Stimulated activated effector memory CD8-positive, alpha-beta T cell treated with anti-CD3 and anti-CD28 coated beads, Interleukin-12 subunit alpha, Interleukin-12 subunit beta, amount 100 ng/mL, for 72 hours (primary cell): ENCODE results near the gene C10orf143.
A peak's percentile ranks its signal among the peaks of the same experiment; 100 is the strongest.

Experiments
- ATAC-seq: fragments of 150-1000 bp; cut with Tn5 transposase; 2 replicates; pipeline ENCODE4 v1.10.0; 2021
- DNase-seq, 2 donors: peaks; one replicate each; pipeline ENCODE4 v3.0.0; 2021 to 2022; ENCODE audit warnings: low spot score in 2 of 2
- H3K27ac Mint-ChIP-seq: one replicate; pipeline ENCODE4 v1.8.0; 2022; ENCODE audit warnings: mild to moderate bottlenecking, mixed read lengths
- H3K36me3 Mint-ChIP-seq: one replicate; pipeline ENCODE4 v1.8.0; 2022; ENCODE audit warnings: mild to moderate bottlenecking, mixed read lengths
- H3K4me1 Mint-ChIP-seq: one replicate; pipeline ENCODE4 v1.8.0; 2022; ENCODE audit warnings: mixed read lengths
- H3K4me3 Mint-ChIP-seq: one replicate; pipeline ENCODE4 v1.8.0; 2022; ENCODE audit warnings: mild to moderate bottlenecking, mixed read lengths
- H3K9me3 Mint-ChIP-seq: one replicate; pipeline ENCODE4 v1.8.0; 2022; ENCODE audit warnings: mixed read lengths

C10orf143 gene

GRCh38 chr10:130079614-130080460, 30.8 kb downstream of the C10orf143 start:
- Mint-ChIP-seq H3K4me1 (no peaks in the 10 kb centered on the region), H3K9me3 (no peaks in the 10 kb centered on the region), H3K36me3 (no peaks in the 10 kb centered on the region), H3K4me3 (no peak overlapping the region), H3K27ac (no peak overlapping the region)
- ATAC-seq (no peak), DNase-seq (no peak)

GRCh38 chr10:130078120-130078519, 32.5 kb downstream of the C10orf143 start:
- no peak overlapping the region for H3K27ac Mint-ChIP-seq
- ATAC-seq (no peak), DNase-seq (no peak)
- no peaks in the 10 kb centered on the region for H3K36me3 Mint-ChIP-seq
- no peak overlapping the region for H3K4me3 Mint-ChIP-seq
- no peaks in the 10 kb centered on the region for H3K9me3 Mint-ChIP-seq
- H3K4me1 Mint-ChIP-seq: no peaks in the 10 kb centered on the region

- no peak for ATAC-seq
- no peak overlapping the region for H3K4me3 Mint-ChIP-seq
- no peak for DNase-seq
- H3K27ac Mint-ChIP-seq: no peak overlapping the region
- H3K4me1 Mint-ChIP-seq: no peaks in the 10 kb centered on the region
- peaks cover 4% of the 10 kb centered on the region for H3K9me3 Mint-ChIP-seq
- H3K36me3 Mint-ChIP-seq: no peaks in the 10 kb centered on the region
Observed at GRCh38 chr10:130076681-130077080, 33.9 kb downstream of the C10orf143 start.

GRCh38 chr10:130074639-130075038, 36.0 kb downstream of the C10orf143 start:
- no peak for ATAC-seq
- no peaks in the 10 kb centered on the region for H3K4me1 Mint-ChIP-seq
- no peaks in the 10 kb centered on the region for H3K36me3 Mint-ChIP-seq
- no peak for DNase-seq
- no peak overlapping the region for H3K27ac Mint-ChIP-seq
- no peak overlapping the region for H3K4me3 Mint-ChIP-seq
- peaks cover 4% of the 10 kb centered on the region for H3K9me3 Mint-ChIP-seq

GRCh38 chr10:130073912-130074311, 36.7 kb downstream of the C10orf143 start:
- Mint-ChIP-seq H3K4me3 (no peak overlapping the region), H3K4me1 (no peaks in the 10 kb centered on the region), H3K9me3 (peaks cover 4% of the 10 kb centered on the region), H3K36me3 (no peaks in the 10 kb centered on the region), H3K27ac (no peak overlapping the region)
- ATAC-seq (no peak), DNase-seq (no peak)

GRCh38 chr10:130072247-130072646, 38.4 kb downstream of the C10orf143 start:
- no peak overlapping the region for H3K4me3 Mint-ChIP-seq
- no peak overlapping the region for H3K27ac Mint-ChIP-seq
- H3K9me3 Mint-ChIP-seq: peaks cover 4% of the 10 kb centered on the region
- no peak for DNase-seq
- H3K36me3 Mint-ChIP-seq: no peaks in the 10 kb centered on the region
- ATAC-seq: no peak
- peaks cover 6% of the 10 kb centered on the region for H3K4me1 Mint-ChIP-seq

- H3K27ac Mint-ChIP-seq: peak overlapping the region; percentile 46
- peaks cover 4% of the 10 kb centered on the region for H3K9me3 Mint-ChIP-seq
- no peak for ATAC-seq
- H3K36me3 Mint-ChIP-seq: no peaks in the 10 kb centered on the region
- H3K4me1 Mint-ChIP-seq: peaks cover 6% of the 10 kb centered on the region
- no peak for DNase-seq
- no peak overlapping the region for H3K4me3 Mint-ChIP-seq
Observed at GRCh38 chr10:130067893-130068292, 42.7 kb downstream of the C10orf143 start.

- Mint-ChIP-seq H3K36me3 (no peaks in the 10 kb centered on the region), H3K4me3 (no peak overlapping the region), H3K9me3 (no peaks in the 10 kb centered on the region), H3K27ac (no peak overlapping the region), H3K4me1 (peaks cover 6% of the 10 kb centered on the region)
- DNase-seq (no peak), ATAC-seq (no peak)
Observed at GRCh38 chr10:130066743-130067142, 43.9 kb downstream of the C10orf143 start.

GRCh38 chr10:130065251-130065650, 45.4 kb downstream of the C10orf143 start:
- Mint-ChIP-seq H3K9me3 (no peaks in the 10 kb centered on the region), H3K4me1 (peaks cover 6% of the 10 kb centered on the region), H3K27ac (peak overlapping the region; percentile 41), H3K4me3 (no peak overlapping the region), H3K36me3 (no peaks in the 10 kb centered on the region)
- ATAC-seq (no peak), DNase-seq (no peak)

GRCh38 chr10:130064783-130065182, 45.8 kb downstream of the C10orf143 start:
- Mint-ChIP-seq H3K27ac (peak overlapping the region; percentile 41), H3K4me1 (peaks cover 6% of the 10 kb centered on the region)

GRCh38 chr10:130062976-130063375, 47.7 kb downstream of the C10orf143 start:
- Mint-ChIP-seq H3K36me3 (no peaks in the 10 kb centered on the region), H3K4me3 (no peak overlapping the region), H3K4me1 (peaks cover 6% of the 10 kb centered on the region), H3K9me3 (no peaks in the 10 kb centered on the region), H3K27ac (no peak overlapping the region)
- no peak for ATAC-seq
- no peak for DNase-seq

More at GRCh38 chr10:130064783-130065182, 45.8 kb downstream of the C10orf143 start:
- Mint-ChIP-seq H3K9me3 (no peaks in the 10 kb centered on the region), H3K36me3 (no peaks in the 10 kb centered on the region), H3K4me3 (no peak overlapping the region)
- ATAC-seq (no peak), DNase-seq (peak in 1 of 2 donors; percentile 18)

GRCh38 chr10:130062201-130062600, 48.4 kb downstream of the C10orf143 start:
- Mint-ChIP-seq H3K9me3 (no peaks in the 10 kb centered on the region), H3K36me3 (no peaks in the 10 kb centered on the region), H3K4me3 (no peak overlapping the region), H3K27ac (no peak overlapping the region), H3K4me1 (no peaks in the 10 kb centered on the region)
- ATAC-seq (no peak), DNase-seq (no peak)

- no peak overlapping the region for H3K4me3 Mint-ChIP-seq
- H3K36me3 Mint-ChIP-seq: no peaks in the 10 kb centered on the region
- ATAC-seq: no peak
- DNase-seq: no peak
- H3K9me3 Mint-ChIP-seq: no peaks in the 10 kb centered on the region
- no peaks in the 10 kb centered on the region for H3K4me1 Mint-ChIP-seq
- H3K27ac Mint-ChIP-seq: no peak overlapping the region
Observed at GRCh38 chr10:130061760-130062159, 48.9 kb downstream of the C10orf143 start.

GRCh38 chr10:130054021-130054420, 56.6 kb downstream of the C10orf143 start:
- H3K36me3 Mint-ChIP-seq: no peaks in the 10 kb centered on the region
- no peak for DNase-seq
- no peak for ATAC-seq
- no peak overlapping the region for H3K27ac Mint-ChIP-seq
- no peak overlapping the region for H3K4me3 Mint-ChIP-seq
- no peaks in the 10 kb centered on the region for H3K4me1 Mint-ChIP-seq
- H3K9me3 Mint-ChIP-seq: no peaks in the 10 kb centered on the region

- Mint-ChIP-seq H3K9me3 (no peaks in the 10 kb centered on the region), H3K4me3 (no peak overlapping the region), H3K27ac (no peak overlapping the region), H3K36me3 (no peaks in the 10 kb centered on the region), H3K4me1 (no peaks in the 10 kb centered on the region)
- no peak for ATAC-seq
- no peak for DNase-seq
Observed at GRCh38 chr10:130053561-130053960, 57.1 kb downstream of the C10orf143 start.

- H3K9me3 Mint-ChIP-seq: no peaks in the 10 kb centered on the region
- no peaks in the 10 kb centered on the region for H3K36me3 Mint-ChIP-seq
- no peak overlapping the region for H3K27ac Mint-ChIP-seq
- H3K4me3 Mint-ChIP-seq: no peak overlapping the region
- H3K4me1 Mint-ChIP-seq: no peaks in the 10 kb centered on the region
- ATAC-seq (no peak), DNase-seq (no peak)
Observed at GRCh38 chr10:130052193-130052592, 58.4 kb downstream of the C10orf143 start.
